Duodenal mucosa (tissue), 2 donors: ENCODE results near the gene MARCHF3.

ENCODE experiments used
- H3K27ac ChIP-seq: one replicate; pipeline ENCODE4 v1.7.0; 2013; ENCODE audit warnings: low read depth, low read length
- H3K27me3 ChIP-seq, 2 donors: one replicate each; pipeline ENCODE4 v1.7.0; 2013; ENCODE audit warnings: low read length in 2 of 2, control low read depth in 1 of 2; ENCODE audit not compliant: insufficient read depth in 2 of 2, control insufficient read depth in 1 of 2
- H3K36me3 ChIP-seq, 2 donors: one replicate each; pipeline ENCODE4 v1.7.0; 2013; ENCODE audit warnings: low read length in 2 of 2, control low read depth in 1 of 2; ENCODE audit not compliant: insufficient read depth in 2 of 2, control insufficient read depth in 1 of 2
- H3K4me1 ChIP-seq, 2 donors: one replicate each; pipeline ENCODE4 v1.7.0; 2013; ENCODE audit warnings: low read length in 2 of 2, control low read depth in 1 of 2; ENCODE audit not compliant: insufficient read depth in 2 of 2, control insufficient read depth in 1 of 2
- H3K4me3 ChIP-seq, 2 donors: one replicate each; pipeline ENCODE4 v1.7.0; 2013; ENCODE audit warnings: low read length in 2 of 2, low read depth in 1 of 2
- H3K9ac ChIP-seq, 2 donors: one replicate each; pipeline ENCODE4 v1.7.0; 2013; ENCODE audit warnings: low read length in 2 of 2, low read depth in 1 of 2
- H3K9me3 ChIP-seq, 2 donors: one replicate each; pipeline ENCODE4 v1.7.0; 2013; ENCODE audit warnings: low read length in 2 of 2, control low read depth in 1 of 2; ENCODE audit not compliant: control insufficient read depth in 1 of 2

Gene MARCHF3

DNA sequence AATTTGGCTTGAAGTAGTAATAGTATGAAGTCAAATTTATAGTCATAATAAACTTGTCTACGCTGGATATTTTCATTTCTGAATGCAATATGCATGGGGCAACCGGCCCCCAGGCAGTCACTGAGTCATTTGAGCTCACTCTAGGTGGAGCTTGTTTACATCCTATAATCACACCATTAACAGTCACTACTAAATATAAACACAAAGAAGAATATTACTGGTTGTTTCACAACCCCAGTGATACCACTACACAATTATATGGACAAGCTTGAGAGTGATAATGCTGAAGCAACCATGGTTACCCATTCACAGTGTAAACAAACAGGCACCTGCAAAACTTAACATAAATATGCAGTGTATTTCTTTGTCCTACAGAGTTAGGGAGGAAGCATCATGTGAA is 68.7 kb downstream of the MARCHF3 start:
- Histone ChIP-seq H3K27ac (no peak overlapping the region), H3K36me3 (no peaks in the 10 kb centered on the region)

GRCh38 chr5:126961128-126961527 is 69.2 kb downstream of the MARCHF3 start:
- no peak overlapping the region for H3K27ac ChIP-seq
- H3K4me1 ChIP-seq, result no peaks in the 10 kb centered on the region
- H3K27me3 ChIP-seq, result no peaks in the 10 kb centered on the region
- H3K9me3 ChIP-seq, result no peaks in the 10 kb centered on the region
- H3K36me3 ChIP-seq, result no peaks in the 10 kb centered on the region
- no peak overlapping the region for H3K9ac ChIP-seq
- no peak overlapping the region for H3K4me3 ChIP-seq

More for the DNA sequence above, 68.7 kb downstream of the MARCHF3 start:
- H3K9ac ChIP-seq, result no peak overlapping the region
- H3K4me1 ChIP-seq, result no peaks in the 10 kb centered on the region
- no peak overlapping the region for H3K4me3 ChIP-seq
- H3K9me3 ChIP-seq, result no peaks in the 10 kb centered on the region
- H3K27me3 ChIP-seq, result no peaks in the 10 kb centered on the region

DNA sequence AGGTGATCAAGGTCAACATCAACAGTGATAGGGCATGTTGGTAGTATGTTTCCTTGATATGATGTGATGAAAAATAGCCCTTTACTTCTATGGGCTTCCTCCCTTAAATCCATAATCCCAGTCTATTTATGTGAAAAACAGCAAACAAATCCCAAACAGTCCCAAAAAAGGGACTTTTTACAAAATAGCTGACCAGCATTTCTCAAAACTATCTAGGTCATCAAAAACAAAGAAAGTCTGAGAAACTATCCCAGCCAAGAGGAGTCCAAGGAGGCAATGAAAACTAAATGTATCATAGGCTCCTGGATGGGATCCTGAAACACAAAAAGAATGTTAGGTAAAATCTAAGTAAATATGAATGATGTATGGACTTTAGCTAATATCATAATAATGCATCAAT is 71.2 kb downstream of the MARCHF3 start:
- Histone ChIP-seq H3K27me3 (no peaks in the 10 kb centered on the region), H3K4me3 (no peak overlapping the region), H3K27ac (no peak overlapping the region), H3K9ac (no peak overlapping the region), H3K4me1 (no peaks in the 10 kb centered on the region), H3K36me3 (no peaks in the 10 kb centered on the region), H3K9me3 (no peaks in the 10 kb centered on the region)

GRCh38 chr5:126956991-126957390 is 73.4 kb downstream of the MARCHF3 start:
- Histone ChIP-seq H3K9ac (no peak overlapping the region), H3K9me3 (no peaks in the 10 kb centered on the region), H3K4me1 (no peaks in the 10 kb centered on the region), H3K4me3 (no peak overlapping the region), H3K27me3 (no peaks in the 10 kb centered on the region), H3K27ac (no peak overlapping the region), H3K36me3 (no peaks in the 10 kb centered on the region)

- Histone ChIP-seq H3K9me3 (no peaks in the 10 kb centered on the region), H3K36me3 (no peaks in the 10 kb centered on the region), H3K4me3 (no peak overlapping the region), H3K27me3 (no peaks in the 10 kb centered on the region), H3K4me1 (no peaks in the 10 kb centered on the region), H3K27ac (no peak overlapping the region), H3K9ac (no peak overlapping the region)
These were observed 75.4 kb downstream of the MARCHF3 start for GRCh38 chr5:126954981-126955380.

GRCh38 chr5:126953640-126954039 is 76.7 kb downstream of the MARCHF3 start:
- H3K9ac ChIP-seq, result no peak overlapping the region
- H3K4me3 ChIP-seq, result no peak overlapping the region
- no peaks in the 10 kb centered on the region for H3K36me3 ChIP-seq
- H3K4me1 ChIP-seq, result no peaks in the 10 kb centered on the region
- H3K27me3 ChIP-seq, result no peaks in the 10 kb centered on the region
- H3K9me3 ChIP-seq, result no peaks in the 10 kb centered on the region
- no peak overlapping the region for H3K27ac ChIP-seq

- no peaks in the 10 kb centered on the region for H3K27me3 ChIP-seq
- no peaks in the 10 kb centered on the region for H3K4me1 ChIP-seq
- H3K9me3 ChIP-seq, result no peaks in the 10 kb centered on the region
- H3K27ac ChIP-seq, result no peak overlapping the region
- H3K9ac ChIP-seq, result no peak overlapping the region
- H3K36me3 ChIP-seq, result no peaks in the 10 kb centered on the region
- H3K4me3 ChIP-seq, result no peak overlapping the region
These were observed 80.9 kb downstream of the MARCHF3 start for GRCh38 chr5:126949475-126949874.

GRCh38 chr5:126948453-126948852 is 81.9 kb downstream of the MARCHF3 start:
- H3K36me3 ChIP-seq, result no peaks in the 10 kb centered on the region

DNA sequence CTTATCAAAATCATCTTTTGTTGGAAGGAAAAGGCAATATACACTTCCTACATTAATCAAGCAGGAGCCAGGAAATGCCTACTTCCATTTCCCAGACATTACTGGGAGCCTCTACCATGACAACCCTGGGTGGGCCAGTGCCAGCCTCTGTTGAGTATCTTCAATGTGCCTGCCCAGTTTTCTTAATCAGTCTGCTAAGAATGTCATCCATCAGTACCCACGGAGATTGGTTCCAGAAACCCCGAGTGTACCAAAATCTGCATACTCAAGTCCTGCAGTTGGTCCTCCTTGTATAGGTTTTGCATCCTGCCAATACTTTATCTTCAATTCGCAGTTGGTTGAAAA is 82.4 kb downstream of the MARCHF3 start:
- no peaks in the 10 kb centered on the region for H3K9me3 ChIP-seq
- no peaks in the 10 kb centered on the region for H3K4me1 ChIP-seq
- H3K9ac ChIP-seq, result no peak overlapping the region
- H3K36me3 ChIP-seq, result no peaks in the 10 kb centered on the region
- no peaks in the 10 kb centered on the region for H3K27me3 ChIP-seq
- H3K27ac ChIP-seq, result no peak overlapping the region
- H3K4me3 ChIP-seq, result no peak overlapping the region

More at GRCh38 chr5:126948453-126948852, 81.9 kb downstream of the MARCHF3 start:
- Histone ChIP-seq H3K9ac (no peak overlapping the region), H3K4me3 (no peak overlapping the region), H3K27ac (no peak overlapping the region), H3K9me3 (no peaks in the 10 kb centered on the region), H3K4me1 (no peaks in the 10 kb centered on the region), H3K27me3 (no peaks in the 10 kb centered on the region)

GRCh38 chr5:126947146-126948010 is 83.0 kb downstream of the MARCHF3 start:
- H3K36me3 ChIP-seq, result no peaks in the 10 kb centered on the region
- H3K4me3 ChIP-seq, result no peak overlapping the region
- H3K4me1 ChIP-seq, result no peaks in the 10 kb centered on the region
- no peaks in the 10 kb centered on the region for H3K9me3 ChIP-seq
- H3K27me3 ChIP-seq, result no peaks in the 10 kb centered on the region
- no peak overlapping the region for H3K9ac ChIP-seq
- H3K27ac ChIP-seq, result no peak overlapping the region
